Activated CD4-positive, alpha-beta T cell treated with anti-CD3 and anti-CD28 coated beads, Interleukin-2, amount 50 U/mL, for 4 hours (primary cell): Measurements from ENCODE around the gene PF4V1.

Experiments
- DNase-seq, 2 experiments: peaks; one replicate each; pipeline ENCODE4 v3.0.0-alpha.2; 2020

The PF4V1 gene

GRCh38 chr4:73847526-73848182 lies 5.4 kb upstream of the PF4V1 start:
- DNase-seq: no peak

- DNase-seq: no peak
Measured at GRCh38 chr4:73848183-73848777, 4.8 kb upstream of the PF4V1 start.

- no peak for DNase-seq
Measured at GRCh38 chr4:73850261-73850970, 2.7 kb upstream of the PF4V1 start.

GRCh38 chr4:73851293-73851692 lies 1.8 kb upstream of the PF4V1 start:
- DNase-seq: no peak

- no peak for DNase-seq
Measured at GRCh38 chr4:73852771-73853170, 325 bp upstream of the PF4V1 start.

GRCh38 chr4:73853718-73854473 lies 800 bp downstream of the PF4V1 start:
- DNase-seq: no peak

- no peak for DNase-seq
Measured at GRCh38 chr4:73855406-73855805, 2.3 kb downstream of the PF4V1 start.

- no peak for DNase-seq
Measured at GRCh38 chr4:73856518-73856917, 3.4 kb downstream of the PF4V1 start.

- DNase-seq: no peak
Measured at GRCh38 chr4:73859614-73860088, 6.6 kb downstream of the PF4V1 start.

- no peak for DNase-seq
Measured at GRCh38 chr4:73860181-73860580, 7.1 kb downstream of the PF4V1 start.

GRCh38 chr4:73860917-73861316 lies 7.8 kb downstream of the PF4V1 start:
- no peak for DNase-seq

- DNase-seq: no peak
Measured at GRCh38 chr4:73862322-73862721, 9.2 kb downstream of the PF4V1 start.

- DNase-seq: no peak
Measured at GRCh38 chr4:73864365-73864764, 11.3 kb downstream of the PF4V1 start.

- DNase-seq: no peak
Measured at GRCh38 chr4:73864961-73865360, 11.9 kb downstream of the PF4V1 start.

- DNase-seq: no peak
Measured at GRCh38 chr4:73865431-73866096, 12.5 kb downstream of the PF4V1 start.

GRCh38 chr4:73866246-73866645 lies 13.2 kb downstream of the PF4V1 start:
- no peak for DNase-seq

- DNase-seq: no peak
Measured at GRCh38 chr4:73867783-73868182, 14.7 kb downstream of the PF4V1 start.

- DNase-seq: no peak
Measured at GRCh38 chr4:73868206-73869129, 15.4 kb downstream of the PF4V1 start.

GRCh38 chr4:73869130-73870055 lies 16.3 kb downstream of the PF4V1 start, which contains the start of gene CXCL1:
TSS of gene CXCL1 (plus strand) at chr4:73869393. CDS start at chr4:73869471, 78 bp downstream.
- DNase-seq: no peak

GRCh38 chr4:73870260-73870659 lies 17.2 kb downstream of the PF4V1 start:
- DNase-seq: no peak
